Thyroid gland (tissue), 4 donors: ENCODE results near the gene BCCIP. TPM values are rescaled to one million over a fixed set of nuclear protein-coding genes. Genes with fewer than 3 reads are reported as not detected.

Experiments
- DNase-seq, 2 donors: peaks; one replicate each; pipeline ENCODE4 v3.0.0-alpha.2; 2019
- H3K27ac ChIP-seq, 3 donors: fragments of 200-600 bp; sonication (generic); 1 replicate in 2 of 3; 2 replicates in 1 of 3; pipeline ENCODE4 v1.5.1; 2016 to 2019; ENCODE audit warnings: mild to moderate bottlenecking in 1 of 3, moderate library complexity in 1 of 3
- H3K27me3 ChIP-seq: fragments of 200-600 bp; sonication (generic); one replicate; pipeline ENCODE4 v1.5.1; 2019
- H3K36me3 ChIP-seq, 2 donors: fragments of 200-600 bp; sonication (generic); one replicate each; pipeline ENCODE4 v1.5.1; 2016 to 2019
- H3K4me1 ChIP-seq, 2 donors: fragments of 200-600 bp; sonication (generic); one replicate each; pipeline ENCODE4 v1.5.1; 2017 to 2019
- H3K4me3 ChIP-seq, 3 donors: fragments of 200-600 bp; sonication (generic); replicated peaks in 1 of 3; 1 replicate in 2 of 3; 2 replicates in 1 of 3; pipeline ENCODE4 v1.5.1; 2016; ENCODE audit warnings: mild to moderate bottlenecking in 1 of 3
- H3K9me3 ChIP-seq: fragments of 200-600 bp; sonication (generic); one replicate; pipeline ENCODE4 v1.5.1; 2017
- POLR2A ChIP-seq, 2 donors: fragments of 450-650 bp; IDR thresholded peaks; one replicate each; pipeline ENCODE4 v1.6.1; 2017; ENCODE audit warnings: antibody characterized with exemption in 2 of 2, mild to moderate bottlenecking in 2 of 2, moderate library complexity in 1 of 2
- WGBS, 2 donors: methylation state at CpG; one replicate each; pipeline ENCODE4 v1.1.5; 2017; 5-methylcytosine and 5-hydroxymethylcytosine counted together
- intact Hi-C: fragments of 100-400 bp; cut with DNase I; formaldehyde crosslinking; loops from one replicate; pipeline ENCODE4 v1.15.1; 2023
- total RNA-seq, 4 donors: library from RNA; depleted of rRNA; stranded (reverse); fragments of >200 nt; gene quantifications; one replicate each; pipeline ENCODE4 v1.2.3, GENCODE V29; 2016
- TF ChIP-seq, protein P1 (sequence below), 6 experiments: fragments of 200-600 bp in 3 of 6; fragments of 450-650 bp in 3 of 6; sonication (generic) in 3 of 6; IDR thresholded peaks; one replicate each; pipeline ENCODE4 v1.5.1; 2016 to 2019; ENCODE audit warnings: antibody characterized with exemption in 6 of 6, mild to moderate bottlenecking in 2 of 6, inconsistent platforms in 1 of 6, moderate library complexity in 1 of 6

The BCCIP gene
- total RNA-seq, 4 donors from 2014 or later = 38.6 to 52.1 (median 42.3) TPM

GRCh38 chr10:125797994-125798662 is 25.2 kb upstream of the BCCIP start:
- H3K4me3 ChIP-seq = no peak overlapping the region
- no peak for TF ChIP-seq POLR2A (IDR thresholded peaks at IDR 0.05)
- TF ChIP-seq, protein P1, sequence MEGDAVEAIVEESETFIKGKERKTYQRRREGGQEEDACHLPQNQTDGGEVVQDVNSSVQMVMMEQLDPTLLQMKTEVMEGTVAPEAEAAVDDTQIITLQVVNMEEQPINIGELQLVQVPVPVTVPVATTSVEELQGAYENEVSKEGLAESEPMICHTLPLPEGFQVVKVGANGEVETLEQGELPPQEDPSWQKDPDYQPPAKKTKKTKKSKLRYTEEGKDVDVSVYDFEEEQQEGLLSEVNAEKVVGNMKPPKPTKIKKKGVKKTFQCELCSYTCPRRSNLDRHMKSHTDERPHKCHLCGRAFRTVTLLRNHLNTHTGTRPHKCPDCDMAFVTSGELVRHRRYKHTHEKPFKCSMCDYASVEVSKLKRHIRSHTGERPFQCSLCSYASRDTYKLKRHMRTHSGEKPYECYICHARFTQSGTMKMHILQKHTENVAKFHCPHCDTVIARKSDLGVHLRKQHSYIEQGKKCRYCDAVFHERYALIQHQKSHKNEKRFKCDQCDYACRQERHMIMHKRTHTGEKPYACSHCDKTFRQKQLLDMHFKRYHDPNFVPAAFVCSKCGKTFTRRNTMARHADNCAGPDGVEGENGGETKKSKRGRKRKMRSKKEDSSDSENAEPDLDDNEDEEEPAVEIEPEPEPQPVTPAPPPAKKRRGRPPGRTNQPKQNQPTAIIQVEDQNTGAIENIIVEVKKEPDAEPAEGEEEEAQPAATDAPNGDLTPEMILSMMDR (IDR thresholded peaks at IDR 0.05) = no peak
- no peaks in the 10 kb centered on the region for H3K4me1 ChIP-seq
- peaks cover 11 to 27% of the 10 kb centered on the region in 2 donors for H3K36me3 ChIP-seq
- intact Hi-C loops = no loop called here
- no peaks in the 10 kb centered on the region for H3K9me3 ChIP-seq
- H3K27me3 ChIP-seq = no peaks in the 10 kb centered on the region
- H3K27ac ChIP-seq = no peak overlapping the region
- WGBS, 2 donors = 46 to 57% methylated on average over 3 to 5 of the region's 5 CpGs
- DNase-seq = no peak

- no peaks in the 10 kb centered on the region for H3K9me3 ChIP-seq
- H3K4me3 ChIP-seq = no peak overlapping the region
- H3K36me3 ChIP-seq = peaks cover under 1 to 15% of the 10 kb centered on the region in 2 donors
- H3K4me1 ChIP-seq = no peaks in the 10 kb centered on the region
- WGBS, 2 donors = 92 to 95% methylated on average over 5 to 8 of the region's 8 CpGs
- TF ChIP-seq, protein P1 (IDR thresholded peaks at IDR 0.05) = no peak
- TF ChIP-seq POLR2A (IDR thresholded peaks at IDR 0.05) = no peak
- intact Hi-C loops = no loop called here
- DNase-seq = no peak
- H3K27me3 ChIP-seq = no peaks in the 10 kb centered on the region
- H3K27ac ChIP-seq = no peak overlapping the region
Observed at GRCh38 chr10:125799451-125800182, 23.7 kb upstream of the BCCIP start.

DNA sequence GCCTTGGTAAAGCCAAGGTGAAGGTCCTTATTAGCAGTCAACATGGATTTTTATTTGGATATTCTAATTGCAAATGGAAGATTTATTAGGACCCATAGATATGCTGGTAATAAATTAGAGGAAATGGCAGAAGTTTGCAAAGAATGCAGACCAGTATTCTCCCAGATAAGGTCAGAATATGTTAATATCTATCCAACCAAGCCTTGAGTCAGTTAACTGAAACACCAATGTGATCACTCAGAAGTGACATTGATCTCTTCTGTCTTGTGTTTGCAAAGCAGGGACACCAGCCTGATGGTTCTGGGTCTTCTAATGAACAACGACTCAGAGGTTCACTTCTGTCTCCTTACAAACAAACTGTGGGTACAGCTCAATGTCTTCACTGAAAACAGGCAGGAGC is 21.8 kb upstream of the BCCIP start:
- Histone ChIP-seq H3K9me3 (no peaks in the 10 kb centered on the region), H3K27ac (no peak overlapping the region), H3K4me3 (no peak overlapping the region), H3K27me3 (no peaks in the 10 kb centered on the region), H3K4me1 (no peaks in the 10 kb centered on the region), H3K36me3 (peaks cover 10 to 24% of the 10 kb centered on the region in 2 donors)
- 92% methylated on average over 1 of the region's 1 CpG for WGBS, 2 donors
- TF ChIP-seq, protein P1 (IDR thresholded peaks at IDR 0.05) = no peak
- DNase-seq = no peak
- intact Hi-C loops = no loop called here

- 37 to 50% methylated on average over 5 of the region's 5 CpGs for WGBS, 2 donors
- no peaks in the 10 kb centered on the region for H3K27me3 ChIP-seq
- no peaks in the 10 kb centered on the region for H3K9me3 ChIP-seq
- peaks cover 10 to 25% of the 10 kb centered on the region in 2 donors for H3K36me3 ChIP-seq
- peak; percentile 21 to 41 for DNase-seq
- intact Hi-C loops = no loop called here
- H3K27ac ChIP-seq = peak overlapping the region in 1 of 3 donors; percentile 17
- H3K4me1 ChIP-seq = no peaks in the 10 kb centered on the region
- H3K4me3 ChIP-seq = no peak overlapping the region
- TF ChIP-seq POLR2A (IDR thresholded peaks at IDR 0.05) = no peak
- TF ChIP-seq, protein P1 (IDR thresholded peaks at IDR 0.05) = no peak
Observed at GRCh38 chr10:125802131-125802530, 21.2 kb upstream of the BCCIP start.

- Histone ChIP-seq H3K4me1 (no peaks in the 10 kb centered on the region), H3K27me3 (no peaks in the 10 kb centered on the region), H3K4me3 (no peak overlapping the region), H3K36me3 (peaks cover 10 to 29% of the 10 kb centered on the region in 2 donors), H3K9me3 (no peaks in the 10 kb centered on the region), H3K27ac (peak overlapping the region in 1 of 3 donors; percentile 17)
- no peak for DNase-seq
- intact Hi-C loops = no loop called here
- 93 to 97% methylated on average over 7 of the region's 7 CpGs for WGBS, 2 donors
- TF ChIP-seq, protein P1 (IDR thresholded peaks at IDR 0.05) = no peak
- no peak for TF ChIP-seq POLR2A (IDR thresholded peaks at IDR 0.05)
Observed at GRCh38 chr10:125802739-125803138, 20.6 kb upstream of the BCCIP start.
